Astrocyte (in vitro differentiated cells and primary cell): Measurements from ENCODE around the gene STRIP2. TPM values are rescaled to one million over a fixed set of nuclear protein-coding genes. Genes with fewer than 3 reads are reported as not detected.
A peak's percentile ranks its signal among the peaks of the same experiment; 100 is the strongest.
"Not testable (repeated sequence)": the region's sequence is repeated elsewhere in the genome, so short reads cannot be mapped to it uniquely, and the experiment has no call there.

Source experiments
- DNase-seq: peaks from one replicate; pipeline ENCODE4 v3.0.0-alpha.2; 2010; ENCODE audit warnings: low read depth
- FAIRE-seq: peaks from 2 replicates; lab custom pipeline; 2011; peaks lifted over from hg19 to GRCh38; lab: Jason Lieb, UNC
- H2AFZ ChIP-seq: 2 replicates; pipeline ENCODE4 v1.6.0; 2012; ENCODE audit warnings: low read depth, low read length, inconsistent platforms
- H3K27ac ChIP-seq: 2 replicates; pipeline ENCODE4 v1.5.1; 2011; ENCODE audit warnings: low read depth, low read length, inconsistent platforms
- H3K27me3 ChIP-seq: 2 replicates; pipeline ENCODE4 v1.6.0; 2011; ENCODE audit warnings: low read length, inconsistent platforms; ENCODE audit not compliant: insufficient read depth
- H3K36me3 ChIP-seq: 2 replicates; pipeline ENCODE4 v1.5.1; 2011; ENCODE audit warnings: low read length, inconsistent platforms; ENCODE audit not compliant: insufficient read depth
- H3K4me1 ChIP-seq: 2 replicates; pipeline ENCODE4 v1.5.1; 2011; ENCODE audit warnings: low read length, inconsistent platforms; ENCODE audit not compliant: insufficient read depth
- H3K4me2 ChIP-seq: 2 replicates; pipeline ENCODE4 v1.6.0; 2012; ENCODE audit warnings: low read length, inconsistent platforms
- H3K4me3 ChIP-seq: 2 replicates; pipeline ENCODE4 v1.5.1; 2011; ENCODE audit warnings: low read depth, mild to moderate bottlenecking, low read length, inconsistent platforms; ENCODE audit not compliant: insufficient read depth
- H3K79me2 ChIP-seq: 2 replicates; pipeline ENCODE4 v1.6.0; 2012; ENCODE audit warnings: mild to moderate bottlenecking, low read length, inconsistent platforms; ENCODE audit not compliant: insufficient read depth
- H3K9ac ChIP-seq: 2 replicates; pipeline ENCODE4 v1.6.0; 2012; ENCODE audit warnings: mild to moderate bottlenecking, low read length, inconsistent platforms
- H3K9me3 ChIP-seq: 2 replicates; pipeline ENCODE4 v1.5.1; 2012; ENCODE audit warnings: low read depth, mild to moderate bottlenecking, low read length, inconsistent platforms; ENCODE audit not compliant: insufficient read depth
- H4K20me1 ChIP-seq: 2 replicates; pipeline ENCODE4 v1.6.0; 2012; ENCODE audit warnings: low read length, inconsistent platforms; ENCODE audit not compliant: insufficient read depth
- H3K27ac Mint-ChIP-seq: one replicate; pipeline ENCODE4 v1.8.0; 2021; ENCODE audit warnings: mild to moderate bottlenecking, mixed read lengths; ENCODE audit not compliant: unreplicated experiment
- H3K27me3 Mint-ChIP-seq: one replicate; pipeline ENCODE4 v1.8.0; 2021; ENCODE audit warnings: low read depth, mixed read lengths; ENCODE audit not compliant: unreplicated experiment
- H3K36me3 Mint-ChIP-seq: one replicate; pipeline ENCODE4 v1.8.0; 2021; ENCODE audit warnings: low read depth, mixed read lengths; ENCODE audit not compliant: unreplicated experiment
- H3K4me1 Mint-ChIP-seq: one replicate; pipeline ENCODE4 v1.8.0; 2021; ENCODE audit warnings: low read depth, mixed read lengths; ENCODE audit not compliant: unreplicated experiment
- H3K4me3 Mint-ChIP-seq: one replicate; pipeline ENCODE4 v1.8.0; 2021; ENCODE audit warnings: mild to moderate bottlenecking, moderate library complexity, mixed read lengths; ENCODE audit not compliant: unreplicated experiment
- H3K9me3 Mint-ChIP-seq: one replicate; pipeline ENCODE4 v1.8.0; 2021; ENCODE audit warnings: mild to moderate bottlenecking, mixed read lengths; ENCODE audit not compliant: unreplicated experiment
- EZH2 ChIP-seq: IDR thresholded peaks from 2 replicates; pipeline ENCODE4 v1.6.1; 2012; ENCODE audit warnings: mild to moderate bottlenecking, low read length, inconsistent platforms; ENCODE audit not compliant: insufficient read depth
- total RNA-seq: library from RNA; stranded (reverse); gene quantifications from 2 replicates; pipeline ENCODE4 v1.2.1, GENCODE V29; 2021
- TF ChIP-seq, protein P1 (sequence below): IDR thresholded peaks from 2 replicates; pipeline ENCODE4 v1.5.1; 2011; ENCODE audit warnings: low read depth, mild to moderate bottlenecking, inconsistent platforms, low read length, moderate library complexity; ENCODE audit not compliant: insufficient read depth

The STRIP2 gene
- total RNA-seq, 1 donor from 2014 or later: 1.3 TPM

DNA sequence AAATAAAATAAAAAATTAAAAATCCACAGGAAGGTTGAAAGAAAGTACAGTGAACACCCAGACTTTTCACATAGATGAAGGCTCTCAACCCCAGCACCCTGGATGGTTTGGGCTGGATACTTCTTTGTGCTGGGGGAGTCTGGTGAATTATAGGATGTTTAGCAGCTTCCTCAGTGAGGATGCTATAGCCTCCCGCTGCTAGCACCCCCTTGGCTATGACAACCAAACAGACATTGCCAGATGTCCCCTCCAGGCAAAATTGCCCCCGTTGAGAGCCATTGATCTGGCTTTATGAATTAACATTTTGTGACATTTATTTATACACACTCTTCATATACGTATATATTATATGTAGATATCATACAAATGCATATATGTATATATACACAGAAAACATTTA, 89.7 kb downstream of the STRIP2 start:
- Mint-ChIP-seq H3K4me1 (no peaks in the 10 kb centered on the region), H3K27ac (no peak overlapping the region), H3K4me3 (no peak overlapping the region), H3K27me3 (peaks cover 33% of the 10 kb centered on the region), H3K36me3 (peaks cover 2% of the 10 kb centered on the region), H3K9me3 (peaks cover 5% of the 10 kb centered on the region)
- FAIRE-seq (no peak), DNase-seq (no peak)
- no peak overlapping the region for H2AFZ ChIP-seq
- no peak overlapping the region for H3K4me3 ChIP-seq
- H3K27ac ChIP-seq: no peak overlapping the region
- H3K27me3 ChIP-seq: peaks cover 7% of the 10 kb centered on the region
- H3K79me2 ChIP-seq: no peaks in the 10 kb centered on the region
- H3K36me3 ChIP-seq: no peaks in the 10 kb centered on the region
- no peak overlapping the region for H3K4me2 ChIP-seq
- no peaks in the 10 kb centered on the region for H3K4me1 ChIP-seq
- no peaks in the 10 kb centered on the region for H3K9me3 ChIP-seq
- no peak for TF ChIP-seq EZH2
- TF ChIP-seq, protein P1, sequence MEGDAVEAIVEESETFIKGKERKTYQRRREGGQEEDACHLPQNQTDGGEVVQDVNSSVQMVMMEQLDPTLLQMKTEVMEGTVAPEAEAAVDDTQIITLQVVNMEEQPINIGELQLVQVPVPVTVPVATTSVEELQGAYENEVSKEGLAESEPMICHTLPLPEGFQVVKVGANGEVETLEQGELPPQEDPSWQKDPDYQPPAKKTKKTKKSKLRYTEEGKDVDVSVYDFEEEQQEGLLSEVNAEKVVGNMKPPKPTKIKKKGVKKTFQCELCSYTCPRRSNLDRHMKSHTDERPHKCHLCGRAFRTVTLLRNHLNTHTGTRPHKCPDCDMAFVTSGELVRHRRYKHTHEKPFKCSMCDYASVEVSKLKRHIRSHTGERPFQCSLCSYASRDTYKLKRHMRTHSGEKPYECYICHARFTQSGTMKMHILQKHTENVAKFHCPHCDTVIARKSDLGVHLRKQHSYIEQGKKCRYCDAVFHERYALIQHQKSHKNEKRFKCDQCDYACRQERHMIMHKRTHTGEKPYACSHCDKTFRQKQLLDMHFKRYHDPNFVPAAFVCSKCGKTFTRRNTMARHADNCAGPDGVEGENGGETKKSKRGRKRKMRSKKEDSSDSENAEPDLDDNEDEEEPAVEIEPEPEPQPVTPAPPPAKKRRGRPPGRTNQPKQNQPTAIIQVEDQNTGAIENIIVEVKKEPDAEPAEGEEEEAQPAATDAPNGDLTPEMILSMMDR: no peak
- H3K9ac ChIP-seq: no peak overlapping the region
- no peaks in the 10 kb centered on the region for H4K20me1 ChIP-seq

- not testable (repeated sequence) for H2AFZ ChIP-seq, H3K79me2 ChIP-seq, H3K9me3 ChIP-seq, H3K4me1 ChIP-seq, H3K36me3 Mint-ChIP-seq, H3K9me3 Mint-ChIP-seq, H3K4me1 Mint-ChIP-seq, H3K27me3 ChIP-seq, H3K36me3 ChIP-seq, H3K4me3 ChIP-seq, H3K4me3 Mint-ChIP-seq, H4K20me1 ChIP-seq, H3K27ac ChIP-seq, H3K4me2 ChIP-seq, H3K9ac ChIP-seq, H3K27ac Mint-ChIP-seq, FAIRE-seq
- peaks cover 31% of the 10 kb centered on the region for H3K27me3 Mint-ChIP-seq
- DNase-seq: peak; percentile 48
These were observed 90.2 kb downstream of the STRIP2 start for GRCh38 chr7:129524405-129524804.

GRCh38 chr7:129525225-129525862, 91.1 kb downstream of the STRIP2 start:
- H3K36me3 ChIP-seq: no peaks in the 10 kb centered on the region
- H3K4me1 ChIP-seq: peaks cover 3% of the 10 kb centered on the region
- H3K27ac ChIP-seq: no peak overlapping the region
- TF ChIP-seq, protein P1: no peak
- no peak for TF ChIP-seq EZH2
- FAIRE-seq (no peak), DNase-seq (no peak)
- H3K4me3 ChIP-seq: no peak overlapping the region
- H3K4me3 Mint-ChIP-seq: no peak overlapping the region
- H3K27me3 Mint-ChIP-seq: peaks cover 24% of the 10 kb centered on the region
- H3K9ac ChIP-seq: no peak overlapping the region
- H3K36me3 Mint-ChIP-seq: no peaks in the 10 kb centered on the region
- no peak overlapping the region for H3K4me2 ChIP-seq
- H4K20me1 ChIP-seq: no peaks in the 10 kb centered on the region
- no peak overlapping the region for H3K27ac Mint-ChIP-seq
- no peak overlapping the region for H2AFZ ChIP-seq
- H3K4me1 Mint-ChIP-seq: no peaks in the 10 kb centered on the region
- H3K9me3 Mint-ChIP-seq: peaks cover 5% of the 10 kb centered on the region
- no peaks in the 10 kb centered on the region for H3K79me2 ChIP-seq
- no peaks in the 10 kb centered on the region for H3K9me3 ChIP-seq
- peaks cover 7% of the 10 kb centered on the region for H3K27me3 ChIP-seq
